Ovary (tissue), 3 donors: ENCODE measurements around the gene WWOX.

Source experiments
- CTCF ChIP-seq, 3 donors: fragments of 450-650 bp in 2 of 3; fragments of 200-600 bp in 1 of 3; IDR thresholded peaks; one replicate each; pipeline versions ENCODE4 v1.5.1 to v1.8.0; 2016 to 2022; ENCODE audit warnings: antibody characterized with exemption in 3 of 3, mild to moderate bottlenecking in 1 of 3
- POLR2A ChIP-seq: fragments of 450-650 bp; IDR thresholded peaks from one replicate; pipeline ENCODE4 v1.6.1; 2017; ENCODE audit warnings: antibody characterized with exemption, mild to moderate bottlenecking, moderate library complexity
- donor health status: DM: no; HTN: no; CAD: no.

GRCh38 chr16:78325468-78326352 is 226.3 kb downstream of the WWOX start:
- TF ChIP-seq CTCF (IDR thresholded peaks at IDR 0.05) (no peak), POLR2A (no peak)
